GM23338 (cell line): ENCODE data around the gene DNAJC27. TPM values are rescaled to one million over a fixed set of nuclear protein-coding genes. Genes with fewer than 3 reads are reported as not detected.

Source experiments
- ATAC-seq: fragments of 200-7000 bp; cut with Tn5 transposase; 3 replicates; pipeline ENCODE4 v1.9.1; 2020
- DNase-seq: peaks from one replicate; pipeline ENCODE4 v3.0.0-alpha.2; 2015; ENCODE audit warnings: low spot score
- H2AFZ ChIP-seq: fragments of 200-600 bp; sonication (generic); 2 replicates; pipeline ENCODE4 v1.8.0; 2016; ENCODE audit warnings: antibody characterized with exemption, mild to moderate bottlenecking, moderate library complexity
- H3F3A ChIP-seq: fragments of 200-600 bp; sonication (generic); replicated peaks from 2 replicates; pipeline ENCODE4 v1.8.0; 2017; ENCODE audit warnings: antibody characterized with exemption, mixed run types, low read depth
- H3K27ac ChIP-seq: fragments of 200-600 bp; sonication (generic); 2 replicates; pipeline ENCODE4 v1.6.1; 2016; ENCODE audit warnings: low read depth
- H3K27me3 ChIP-seq: fragments of 200-600 bp; sonication (generic); 2 replicates; pipeline ENCODE4 v1.8.0; 2016; ENCODE audit warnings: mild to moderate bottlenecking, mixed run types, moderate library complexity; ENCODE audit not compliant: insufficient read depth
- H3K36me3 ChIP-seq: fragments of 200-600 bp; sonication (generic); 2 replicates; pipeline ENCODE4 v1.8.0; 2016; ENCODE audit warnings: mild to moderate bottlenecking; ENCODE audit not compliant: insufficient read depth
- H3K4me1 ChIP-seq: fragments of 200-600 bp; sonication (generic); 2 replicates; pipeline ENCODE4 v1.8.0; 2016; ENCODE audit warnings: mild to moderate bottlenecking, moderate library complexity; ENCODE audit not compliant: insufficient read depth
- H3K4me2 ChIP-seq: fragments of 200-600 bp; sonication (generic); 2 replicates; pipeline ENCODE4 v1.7.1; 2017; ENCODE audit warnings: mixed run types
- H3K4me3 ChIP-seq: fragments of 200-600 bp; sonication (generic); 2 replicates; pipeline ENCODE4 v1.6.1; 2016; ENCODE audit warnings: mixed run types
- H3K79me2 ChIP-seq: fragments of 200-600 bp; sonication (generic); replicated peaks from 2 replicates; pipeline ENCODE4 v1.8.0; 2017; ENCODE audit warnings: mild to moderate bottlenecking; ENCODE audit not compliant: insufficient read depth
- H3K9me2 ChIP-seq: fragments of 200-600 bp; sonication (generic); 2 replicates; pipeline ENCODE4 v1.8.0; 2017; ENCODE audit not compliant: insufficient read depth
- H4K20me1 ChIP-seq: fragments of 200-600 bp; sonication (generic); replicated peaks from 2 replicates; pipeline ENCODE4 v1.8.0; 2017; ENCODE audit warnings: mild to moderate bottlenecking; ENCODE audit not compliant: insufficient read depth
- H3K27ac Mint-ChIP-seq: 2 replicates; pipeline ENCODE4 v1.8.0; 2020; ENCODE audit warnings: inconsistent platforms, mild to moderate bottlenecking, moderate library complexity, mixed read lengths
- H3K27me3 Mint-ChIP-seq: 3 replicates; pipeline ENCODE4 v1.8.0; 2022; ENCODE audit warnings: low read depth, mild to moderate bottlenecking, moderate library complexity, mixed read lengths, inconsistent platforms; ENCODE audit not compliant: insufficient read depth, poor library complexity
- H3K36me3 Mint-ChIP-seq: 3 replicates; pipeline ENCODE4 v1.8.0; 2021; ENCODE audit warnings: low read depth, mild to moderate bottlenecking, inconsistent platforms, moderate library complexity, mixed read lengths
- H3K4me1 Mint-ChIP-seq: 3 replicates; pipeline ENCODE4 v1.8.0; 2020; ENCODE audit warnings: mild to moderate bottlenecking, inconsistent platforms, mixed read lengths
- H3K4me3 Mint-ChIP-seq: 3 replicates; pipeline ENCODE4 v1.8.0; 2021; ENCODE audit warnings: moderate library complexity, mild to moderate bottlenecking, inconsistent platforms, mixed read lengths
- H3K9me3 Mint-ChIP-seq: 3 replicates; pipeline ENCODE4 v1.8.0; 2020; ENCODE audit warnings: moderate library complexity, mild to moderate bottlenecking, inconsistent platforms, mixed read lengths
- CTCF ChIP-seq, 2 experiments: fragments of 200-600 bp in 1 of 2; sonication (generic) in 1 of 2; conservative IDR thresholded peaks; 2 replicates each; pipeline versions ENCODE4 v1.5.1 to v1.6.1; 2016 to 2017; ENCODE audit warnings: antibody characterized with exemption in 2 of 2, low read depth in 2 of 2, mild to moderate bottlenecking in 2 of 2, moderate library complexity in 1 of 2
- EZH2 ChIP-seq: fragments of 200-600 bp; sonication (generic); IDR thresholded peaks from one replicate; pipeline ENCODE4 v1.8.0; 2017; ENCODE audit warnings: antibody characterized with exemption, mild to moderate bottlenecking, low read depth; ENCODE audit not compliant: unreplicated experiment
- EZH2phosphoT487 ChIP-seq: fragments of 200-600 bp; sonication (generic); IDR thresholded peaks from one replicate; pipeline ENCODE4 v1.8.1; 2018; ENCODE audit warnings: antibody characterized with exemption; ENCODE audit not compliant: unreplicated experiment
- POLR2AphosphoS5 ChIP-seq: IDR thresholded peaks from 2 replicates; pipeline ENCODE4 v1.6.1; 2016; ENCODE audit warnings: antibody characterized with exemption, low read depth
- REST ChIP-seq: IDR thresholded peaks from one replicate; pipeline ENCODE4 v1.6.1; 2018; ENCODE audit warnings: antibody characterized with exemption; ENCODE audit not compliant: unreplicated experiment
- ZNF114 ChIP-seq: fragments of 250-450 bp; sonication (Bioruptor Pico); IDR thresholded peaks from 2 replicates; pipeline ENCODE4 v1.5.0; 2020; ENCODE audit warnings: mild to moderate bottlenecking, moderate library complexity
- polyA plus RNA-seq: library from polyadenylated mRNA; unstranded; fragments of >200 nt; fragmentation: Nextera tagmentation; extraction: Ambion mirVana; gene quantifications from 2 replicates; pipeline ENCODE4 v1.2.1, GENCODE V29; 2016
- total RNA-seq: library from RNA; depleted of rRNA; stranded (reverse); fragments of >200 nt; shearing (Covaris generic); gene quantifications from 2 replicates; pipeline ENCODE4 v1.2.3, GENCODE V29; 2014
- TF ChIP-seq, protein P1 (sequence below): fragments of 250-450 bp; sonication (Bioruptor Pico); IDR thresholded peaks from 2 replicates; pipeline ENCODE4 v1.5.0; 2020; ENCODE audit warnings: mild to moderate bottlenecking, moderate library complexity
- TF ChIP-seq, protein P2 (sequence below): IDR thresholded peaks from 2 replicates; pipeline ENCODE4 v1.6.1; 2016; ENCODE audit warnings: antibody characterized with exemption

Gene DNAJC27
- total and polyA plus RNA-seq, 2 experiments from 2014 or later: 2.4 to 2.6 TPM

DNA sequence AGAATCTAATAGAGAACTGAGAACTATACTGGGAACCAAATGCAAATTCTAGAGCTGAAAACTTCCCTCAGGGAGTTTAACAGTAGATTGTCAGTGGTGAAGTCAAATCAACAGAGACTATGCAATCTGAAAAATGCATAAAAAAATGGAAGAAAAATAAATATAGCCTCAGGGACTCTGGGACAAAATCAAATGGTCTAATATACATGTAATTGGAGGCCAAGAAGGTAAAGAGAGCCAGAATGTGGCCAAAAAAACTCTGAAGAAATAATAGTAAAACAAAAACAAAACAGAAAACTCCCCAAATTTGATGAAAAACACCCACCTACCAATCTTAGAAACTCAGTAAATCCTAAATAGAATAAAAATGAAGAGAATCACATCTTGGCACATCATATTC, 16.5 kb downstream of the DNAJC27 start (continued):
- TF ChIP-seq CTCF (conservative IDR thresholded peaks at IDR 0.05; ENCODE audit: low read depth in 2 of 2): no peak

- no peak overlapping the region for H3K4me3 Mint-ChIP-seq
- no peak for DNase-seq
- no peak overlapping the region for H2AFZ ChIP-seq
- H3K4me1 ChIP-seq: no peaks in the 10 kb centered on the region
- no peak for TF ChIP-seq EZH2phosphoT487
- TF ChIP-seq ZNF114: no peak
- TF ChIP-seq EZH2: no peak
- no peak for TF ChIP-seq REST
- TF ChIP-seq, protein P1, sequence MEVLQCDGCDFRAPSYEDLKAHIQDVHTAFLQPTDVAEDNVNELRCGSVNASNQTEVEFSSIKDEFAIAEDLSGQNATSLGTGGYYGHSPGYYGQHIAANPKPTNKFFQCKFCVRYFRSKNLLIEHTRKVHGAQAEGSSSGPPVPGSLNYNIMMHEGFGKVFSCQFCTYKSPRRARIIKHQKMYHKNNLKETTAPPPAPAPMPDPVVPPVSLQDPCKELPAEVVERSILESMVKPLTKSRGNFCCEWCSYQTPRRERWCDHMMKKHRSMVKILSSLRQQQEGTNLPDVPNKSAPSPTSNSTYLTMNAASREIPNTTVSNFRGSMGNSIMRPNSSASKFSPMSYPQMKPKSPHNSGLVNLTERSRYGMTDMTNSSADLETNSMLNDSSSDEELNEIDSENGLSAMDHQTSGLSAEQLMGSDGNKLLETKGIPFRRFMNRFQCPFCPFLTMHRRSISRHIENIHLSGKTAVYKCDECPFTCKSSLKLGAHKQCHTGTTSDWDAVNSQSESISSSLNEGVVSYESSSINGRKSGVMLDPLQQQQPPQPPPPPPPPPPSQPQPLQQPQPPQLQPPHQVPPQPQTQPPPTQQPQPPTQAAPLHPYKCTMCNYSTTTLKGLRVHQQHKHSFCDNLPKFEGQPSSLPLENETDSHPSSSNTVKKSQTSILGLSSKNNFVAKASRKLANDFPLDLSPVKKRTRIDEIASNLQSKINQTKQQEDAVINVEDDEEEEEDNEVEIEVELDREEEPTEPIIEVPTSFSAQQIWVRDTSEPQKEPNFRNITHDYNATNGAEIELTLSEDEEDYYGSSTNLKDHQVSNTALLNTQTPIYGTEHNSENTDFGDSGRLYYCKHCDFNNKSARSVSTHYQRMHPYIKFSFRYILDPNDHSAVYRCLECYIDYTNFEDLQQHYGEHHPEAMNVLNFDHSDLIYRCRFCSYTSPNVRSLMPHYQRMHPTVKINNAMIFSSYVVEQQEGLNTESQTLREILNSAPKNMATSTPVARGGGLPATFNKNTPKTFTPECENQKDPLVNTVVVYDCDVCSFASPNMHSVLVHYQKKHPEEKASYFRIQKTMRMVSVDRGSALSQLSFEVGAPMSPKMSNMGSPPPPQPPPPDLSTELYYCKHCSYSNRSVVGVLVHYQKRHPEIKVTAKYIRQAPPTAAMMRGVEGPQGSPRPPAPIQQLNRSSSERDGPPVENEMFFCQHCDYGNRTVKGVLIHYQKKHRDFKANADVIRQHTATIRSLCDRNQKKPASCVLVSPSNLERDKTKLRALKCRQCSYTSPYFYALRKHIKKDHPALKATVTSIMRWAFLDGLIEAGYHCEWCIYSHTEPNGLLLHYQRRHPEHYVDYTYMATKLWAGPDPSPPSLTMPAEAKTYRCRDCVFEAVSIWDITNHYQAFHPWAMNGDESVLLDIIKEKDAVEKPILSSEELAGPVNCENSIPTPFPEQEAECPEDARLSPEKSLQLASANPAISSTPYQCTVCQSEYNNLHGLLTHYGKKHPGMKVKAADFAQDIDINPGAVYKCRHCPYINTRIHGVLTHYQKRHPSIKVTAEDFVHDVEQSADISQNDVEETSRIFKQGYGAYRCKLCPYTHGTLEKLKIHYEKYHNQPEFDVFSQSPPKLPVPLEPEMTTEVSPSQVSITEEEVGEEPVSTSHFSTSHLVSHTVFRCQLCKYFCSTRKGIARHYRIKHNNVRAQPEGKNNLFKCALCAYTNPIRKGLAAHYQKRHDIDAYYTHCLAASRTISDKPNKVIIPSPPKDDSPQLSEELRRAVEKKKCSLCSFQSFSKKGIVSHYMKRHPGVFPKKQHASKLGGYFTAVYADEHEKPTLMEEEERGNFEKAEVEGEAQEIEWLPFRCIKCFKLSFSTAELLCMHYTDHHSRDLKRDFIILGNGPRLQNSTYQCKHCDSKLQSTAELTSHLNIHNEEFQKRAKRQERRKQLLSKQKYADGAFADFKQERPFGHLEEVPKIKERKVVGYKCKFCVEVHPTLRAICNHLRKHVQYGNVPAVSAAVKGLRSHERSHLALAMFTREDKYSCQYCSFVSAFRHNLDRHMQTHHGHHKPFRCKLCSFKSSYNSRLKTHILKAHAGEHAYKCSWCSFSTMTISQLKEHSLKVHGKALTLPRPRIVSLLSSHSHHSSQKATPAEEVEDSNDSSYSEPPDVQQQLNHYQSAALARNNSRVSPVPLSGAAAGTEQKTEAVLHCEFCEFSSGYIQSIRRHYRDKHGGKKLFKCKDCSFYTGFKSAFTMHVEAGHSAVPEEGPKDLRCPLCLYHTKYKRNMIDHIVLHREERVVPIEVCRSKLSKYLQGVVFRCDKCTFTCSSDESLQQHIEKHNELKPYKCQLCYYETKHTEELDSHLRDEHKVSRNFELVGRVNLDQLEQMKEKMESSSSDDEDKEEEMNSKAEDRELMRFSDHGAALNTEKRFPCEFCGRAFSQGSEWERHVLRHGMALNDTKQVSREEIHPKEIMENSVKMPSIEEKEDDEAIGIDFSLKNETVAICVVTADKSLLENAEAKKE (CRISPR knock-in tag): no peak
- TF ChIP-seq POLR2AphosphoS5: no peak
- TF ChIP-seq, protein P2, sequence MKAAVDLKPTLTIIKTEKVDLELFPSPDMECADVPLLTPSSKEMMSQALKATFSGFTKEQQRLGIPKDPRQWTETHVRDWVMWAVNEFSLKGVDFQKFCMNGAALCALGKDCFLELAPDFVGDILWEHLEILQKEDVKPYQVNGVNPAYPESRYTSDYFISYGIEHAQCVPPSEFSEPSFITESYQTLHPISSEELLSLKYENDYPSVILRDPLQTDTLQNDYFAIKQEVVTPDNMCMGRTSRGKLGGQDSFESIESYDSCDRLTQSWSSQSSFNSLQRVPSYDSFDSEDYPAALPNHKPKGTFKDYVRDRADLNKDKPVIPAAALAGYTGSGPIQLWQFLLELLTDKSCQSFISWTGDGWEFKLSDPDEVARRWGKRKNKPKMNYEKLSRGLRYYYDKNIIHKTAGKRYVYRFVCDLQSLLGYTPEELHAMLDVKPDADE: no peak
- H4K20me1 ChIP-seq: no peaks in the 10 kb centered on the region
- no peak overlapping the region for H3K4me3 ChIP-seq
- H3K79me2 ChIP-seq: no peaks in the 10 kb centered on the region
- no peaks in the 10 kb centered on the region; the same call in 1 of the 3 replicates for H3K9me3 Mint-ChIP-seq
- no peak overlapping the region for H3K4me2 ChIP-seq
- peaks cover 23% of the 10 kb centered on the region for H3K36me3 Mint-ChIP-seq
- H3K27me3 Mint-ChIP-seq: no peaks in the 10 kb centered on the region
- no peak overlapping the region for H3K27ac ChIP-seq
- peaks cover under 1% of the 10 kb centered on the region; the same call in 1 of the 2 replicates for H3K36me3 ChIP-seq
- no peaks in the 10 kb centered on the region for H3K27me3 ChIP-seq
- no peaks in the 10 kb centered on the region for H3F3A ChIP-seq
- no peak overlapping the region for H3K27ac Mint-ChIP-seq
- no peaks in the 10 kb centered on the region for H3K9me2 ChIP-seq
- no peaks in the 10 kb centered on the region for H3K4me1 Mint-ChIP-seq
- ATAC-seq: no peak
These were observed 21.7 kb downstream of the DNAJC27 start for GRCh38 chr2:24950102-24950501.
